Lower leg skin (tissue), 3 donors: ENCODE results near the gene PLB1.

Source experiments
- CTCF ChIP-seq, 3 donors: fragments of 450-650 bp; IDR thresholded peaks; one replicate each; pipeline ENCODE4 v1.5.1; 2016; ENCODE audit warnings: antibody characterized with exemption in 3 of 3, mild to moderate bottlenecking in 3 of 3, moderate library complexity in 2 of 3
- POLR2A ChIP-seq, 2 donors: fragments of 450-650 bp; IDR thresholded peaks; one replicate each; pipeline ENCODE4 v1.6.1; 2016 to 2017; ENCODE audit warnings: antibody characterized with exemption in 2 of 2, mild to moderate bottlenecking in 1 of 2, moderate library complexity in 1 of 2

DNA sequence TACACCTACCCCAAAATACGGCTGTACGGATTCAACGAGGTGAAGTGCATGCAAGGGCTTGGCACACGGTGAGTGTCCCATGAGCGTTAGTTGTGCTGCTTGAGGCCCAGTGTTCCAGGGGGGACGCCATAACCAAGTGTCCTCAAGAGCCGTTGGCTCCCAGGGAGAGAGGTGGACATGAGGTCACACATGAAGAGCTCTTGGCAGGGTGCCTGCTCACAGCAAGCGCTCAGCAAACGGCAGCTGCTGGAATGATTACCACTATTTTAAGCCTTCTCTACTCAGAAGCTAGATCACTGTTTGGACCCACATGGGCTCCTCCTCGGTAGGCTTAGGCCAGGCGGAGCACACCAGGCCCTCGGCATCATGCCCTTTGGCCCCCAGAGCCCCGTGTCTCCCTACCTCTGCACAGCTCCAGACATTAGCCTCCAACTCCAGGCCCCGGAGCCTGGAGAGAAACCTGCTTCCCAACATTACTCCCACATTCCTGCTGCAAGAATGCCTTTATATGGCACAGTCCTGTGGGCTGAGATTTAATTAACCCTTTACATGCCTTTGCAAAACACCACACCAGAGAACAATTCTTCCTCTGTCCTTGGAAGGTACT lies 187.3 kb downstream of the PLB1 start:
- TF ChIP-seq CTCF (IDR thresholded peaks at IDR 0.05): no peak
- TF ChIP-seq POLR2A (IDR thresholded peaks at IDR 0.05): no peak
